ENCODE results near the gene CD7. TPM values are rescaled to one million over a fixed set of nuclear protein-coding genes. Genes with fewer than 3 reads are reported as not detected.

The CD7 gene
- total RNA-seq, 1 experiment from 2014 or later, result not detected

GRCh38 chr17:82278786-82279391, 38.5 kb downstream of the CD7 start:
- no peak for DNase-seq (ENCODE audit: low spot score)

DNA sequence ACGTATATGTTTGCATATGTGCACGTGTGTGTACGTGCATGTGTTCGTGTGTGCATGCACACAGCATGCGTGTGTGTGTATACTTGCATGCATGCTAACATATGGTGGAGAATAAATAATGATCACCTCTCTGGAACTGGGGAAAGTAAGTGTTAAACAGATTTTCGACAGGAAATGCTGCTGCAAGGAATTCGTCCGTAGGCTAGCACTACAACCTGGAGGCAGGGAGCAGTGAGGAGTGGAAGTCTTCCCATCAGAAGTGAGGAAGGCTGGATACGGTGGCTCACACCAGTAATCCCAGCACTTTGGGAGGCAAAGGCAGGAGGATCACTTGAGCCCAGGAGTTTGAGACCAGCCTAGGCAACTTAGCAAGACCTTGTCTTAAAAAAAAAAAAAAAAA, 39.1 kb downstream of the CD7 start:
- DNase-seq (ENCODE audit: low spot score), result no peak

DNA sequence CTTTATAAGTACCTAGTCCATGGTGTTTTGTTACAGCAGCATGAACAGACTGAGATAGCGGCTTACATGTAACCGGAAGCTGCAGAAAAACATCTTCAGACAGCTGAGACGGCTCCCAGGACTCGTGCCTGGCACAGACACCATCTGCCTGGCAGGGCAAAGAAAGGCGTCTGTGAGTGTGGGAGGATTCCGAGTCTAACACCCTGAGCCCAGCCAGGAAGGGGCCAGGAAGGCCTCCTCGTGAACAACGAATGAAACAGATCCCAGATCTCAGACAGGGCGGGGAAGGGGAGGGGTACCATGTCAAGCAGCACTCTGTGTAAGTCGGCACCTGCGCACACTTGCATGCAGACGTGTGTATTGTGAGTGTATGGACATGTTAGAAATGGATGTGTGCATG, 39.6 kb downstream of the CD7 start:
- DNase-seq (ENCODE audit: low spot score), result no peak

- DNase-seq (ENCODE audit: low spot score), result no peak
Measured at GRCh38 chr17:82276938-82277337, 40.5 kb downstream of the CD7 start.

DNA sequence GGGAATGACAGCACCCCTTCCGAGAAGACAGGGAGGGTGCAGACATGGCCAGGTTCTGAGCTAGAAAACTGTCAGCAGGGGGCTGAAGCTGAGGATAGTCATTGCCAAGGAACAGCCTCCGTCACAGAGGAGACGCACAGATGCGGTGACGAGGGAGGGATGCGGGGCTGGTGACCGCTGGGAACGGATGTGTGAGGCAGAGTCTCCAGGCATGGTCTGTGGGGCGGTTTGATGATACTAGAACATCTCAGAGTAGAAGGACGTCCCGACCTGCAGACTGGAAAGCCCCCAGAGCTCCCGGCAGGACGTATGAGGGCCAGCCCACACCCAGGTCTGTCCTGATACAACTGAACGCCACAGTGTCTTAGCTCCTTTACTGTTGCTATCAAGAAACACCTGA, 42.1 kb downstream of the CD7 start:
- DNase-seq (ENCODE audit: low spot score), result no peak

GRCh38 chr17:82274134-82275020, 43.0 kb downstream of the CD7 start:
- DNase-seq (ENCODE audit: low spot score), result no peak

GRCh38 chr17:82273327-82274133, 43.9 kb downstream of the CD7 start, which contains the start of gene CSNK1D:
TSS of gene CSNK1D (minus strand) at chr17:82273700. CDS start at chr17:82273381, 319 bp downstream.
- peak; percentile 80 for DNase-seq (ENCODE audit: low spot score)

DNA sequence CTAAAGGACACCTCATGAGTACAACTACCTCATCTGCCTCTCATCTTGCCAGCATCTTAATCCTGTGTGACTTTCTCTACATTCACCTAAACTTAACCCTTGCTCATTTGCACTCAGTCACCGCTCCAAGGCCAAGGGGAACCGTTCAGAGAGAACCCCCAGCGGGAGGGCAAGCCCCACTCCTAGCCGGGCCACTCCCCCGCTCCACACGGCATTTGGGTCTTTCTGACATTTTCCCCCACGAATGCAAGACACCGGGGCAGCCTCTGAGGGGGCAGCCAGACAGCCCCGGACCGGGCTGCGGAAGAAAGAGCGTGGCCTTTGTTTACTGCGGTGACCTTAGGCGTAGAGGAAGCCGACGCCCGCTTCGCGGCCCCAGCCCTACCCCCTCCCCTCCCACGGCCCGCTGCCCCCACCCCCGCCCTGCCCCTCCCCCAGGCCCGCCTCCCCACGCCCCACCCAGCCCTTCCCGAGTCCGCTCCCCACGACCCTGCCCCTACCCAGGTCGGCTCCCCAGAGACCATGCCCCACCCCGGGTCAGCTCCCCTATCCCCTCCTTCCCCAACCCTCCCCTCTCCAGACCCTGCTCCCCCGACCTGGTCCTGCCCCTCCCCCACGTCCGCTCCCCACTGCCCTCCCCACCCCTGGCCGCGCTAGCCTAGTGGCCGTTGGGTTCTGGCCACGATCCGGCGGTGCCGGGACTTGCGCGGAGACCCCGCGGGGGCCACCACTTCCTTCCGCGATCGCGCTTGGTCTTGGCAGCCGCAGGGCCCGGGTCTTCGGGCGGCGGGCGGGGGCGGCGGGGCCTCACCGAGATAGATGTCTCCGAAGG, 44.7 kb downstream of the CD7 start:
- DNase-seq (ENCODE audit: low spot score), result no peak

GRCh38 chr17:82271401-82271800, 46.0 kb downstream of the CD7 start:
- DNase-seq (ENCODE audit: low spot score), result no peak

- no peak for DNase-seq (ENCODE audit: low spot score)
Measured at GRCh38 chr17:82270651-82271050, 46.8 kb downstream of the CD7 start.

- DNase-seq (ENCODE audit: low spot score), result no peak
Measured at GRCh38 chr17:82269882-82270500, 47.4 kb downstream of the CD7 start.

DNA sequence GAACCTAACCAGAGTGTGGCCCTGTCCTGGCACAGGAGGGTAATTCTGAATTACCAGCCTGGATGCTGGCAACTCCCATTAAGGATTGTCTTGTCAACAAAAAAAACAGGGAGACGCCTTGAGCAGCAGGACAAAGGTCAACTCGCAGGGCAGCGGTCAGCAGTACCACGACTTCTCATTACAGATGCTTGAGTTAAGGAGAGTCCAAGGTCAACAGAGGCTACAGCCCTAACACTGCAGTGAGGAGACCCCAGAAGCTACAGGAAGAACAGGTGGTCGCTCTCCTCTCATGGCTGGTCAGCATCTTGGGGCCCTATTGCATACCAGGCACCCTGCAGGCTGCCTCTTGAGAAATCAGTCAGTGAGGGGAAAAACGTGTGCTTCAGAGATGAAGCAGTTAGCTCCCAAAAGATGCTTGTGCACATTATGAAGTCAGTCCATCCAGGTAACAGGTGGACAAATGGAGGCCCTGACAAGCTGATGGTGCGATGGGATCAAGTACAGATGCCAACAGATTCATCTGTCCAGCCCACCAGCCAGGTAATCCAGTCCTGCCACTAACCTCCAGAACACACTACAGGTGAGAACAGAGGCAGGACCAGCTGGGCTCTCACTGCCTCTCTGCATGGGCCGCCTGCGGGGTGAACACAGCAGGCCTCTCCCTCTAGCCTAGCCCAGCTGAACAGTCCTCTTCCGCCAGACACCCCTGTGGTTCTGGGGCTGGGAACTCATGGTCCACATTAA, 48.1 kb downstream of the CD7 start:
- no peak for DNase-seq (ENCODE audit: low spot score)

DNA sequence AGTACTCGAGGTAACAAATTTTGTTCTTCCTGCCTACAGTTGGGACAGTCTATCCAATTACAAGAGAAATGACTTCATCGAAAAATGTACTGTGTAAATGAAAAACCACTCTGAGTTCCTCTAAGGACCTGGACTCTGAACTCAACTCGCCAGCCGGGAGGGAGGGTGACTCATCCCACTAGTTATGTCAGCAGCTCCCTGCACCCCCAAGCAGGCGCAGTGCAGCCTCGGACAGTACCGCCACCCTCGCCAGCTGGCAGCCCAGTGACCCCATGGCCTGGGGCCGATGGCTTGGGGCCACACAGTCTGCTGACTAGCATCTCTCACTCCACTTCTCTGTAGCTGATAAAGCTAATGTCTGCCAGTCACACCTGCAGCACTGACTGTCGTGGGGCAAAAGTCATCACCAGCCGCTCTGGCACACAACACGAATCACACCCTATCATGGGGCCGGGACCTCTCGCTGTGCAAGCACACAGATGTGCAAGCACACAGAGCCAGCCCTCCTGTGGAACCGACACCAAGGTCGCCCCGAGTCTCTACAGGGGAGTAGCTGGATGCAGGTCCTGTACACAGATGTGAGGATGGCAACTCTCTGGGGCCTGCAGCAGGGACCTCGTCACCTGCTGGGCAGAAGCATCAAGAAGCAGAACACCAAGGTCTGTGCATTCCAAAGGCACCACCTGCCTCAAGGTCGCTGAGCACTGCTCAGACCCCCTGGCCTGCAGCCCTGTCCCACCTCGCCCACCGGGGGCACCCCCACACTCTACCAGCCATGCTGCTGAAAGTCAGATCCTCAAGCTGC, 49.6 kb downstream of the CD7 start:
- DNase-seq (ENCODE audit: low spot score), result peak; percentile 97

DNA sequence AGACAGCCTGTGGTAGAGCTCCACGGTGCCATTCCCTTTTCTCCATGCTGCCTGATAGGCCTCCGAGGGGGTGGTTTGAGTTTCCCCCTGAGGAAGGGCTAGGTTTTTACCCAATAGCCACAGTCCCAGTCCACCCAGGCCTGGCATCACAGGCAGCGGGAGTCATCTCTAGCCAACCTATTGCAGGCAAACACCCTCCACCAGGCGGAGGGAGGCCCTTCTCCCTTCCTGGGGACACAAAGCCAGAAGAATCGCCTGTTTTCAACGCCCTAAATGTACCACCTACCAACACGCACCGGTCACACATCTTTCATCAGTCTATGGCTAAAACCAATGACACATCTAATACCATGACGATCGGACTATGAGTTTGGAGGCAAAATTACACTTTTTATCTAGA, 51.3 kb downstream of the CD7 start:
- no peak for DNase-seq (ENCODE audit: low spot score)

Other genes starting within 250 kb of the CD7 start
- gene FASN, start 219.4 kb downstream of the CD7 start, total RNA-seq (2014; rRNA removed; shearing (Covaris generic)), result 89.9 and 133 TPM in 2 replicates
- gene CCDC57, start 104.8 kb downstream of the CD7 start, total RNA-seq (2014; rRNA removed; shearing (Covaris generic)), result 8.9 and 14.6 TPM in 2 replicates
- gene SLC16A3, start 88.6 kb downstream of the CD7 start, total RNA-seq (2014; rRNA removed; shearing (Covaris generic)), result 65.3 and 66.7 TPM in 2 replicates
- 19.9 and 20.9 TPM in 2 replicates for gene CSNK1D, start 43.9 kb downstream of the CD7 start, total RNA-seq (2014; rRNA removed; shearing (Covaris generic))
- gene SECTM1, start 16.2 kb upstream of the CD7 start, total RNA-seq (2014; rRNA removed; shearing (Covaris generic)), result 1.2 and 1.6 TPM in 2 replicates
- 0.22 TPM in 1 of 2 replicates, not detected in the other for gene TEX19, start 41.6 kb upstream of the CD7 start, total RNA-seq (2014; rRNA removed; shearing (Covaris generic))
- not detected in 2 replicates for gene UTS2R, start 54.2 kb upstream of the CD7 start, total RNA-seq (2014; rRNA removed; shearing (Covaris generic))
- 8.7 and 10.5 TPM in 2 replicates for gene HEXD, start 100.7 kb upstream of the CD7 start, total RNA-seq (2014; rRNA removed; shearing (Covaris generic))
- gene OGFOD3, start 101.0 kb upstream of the CD7 start, total RNA-seq (2014; rRNA removed; shearing (Covaris generic)), result 38.7 and 41.0 TPM in 2 replicates
- gene CYBC1, start 133.1 kb upstream of the CD7 start, total RNA-seq (2014; rRNA removed; shearing (Covaris generic)), result 56.7 and 121 TPM in 2 replicates
- gene NARF, start 141.1 kb upstream of the CD7 start, total RNA-seq (2014; rRNA removed; shearing (Covaris generic)), result 55.7 and 59.0 TPM in 2 replicates
- 33.6 and 37.0 TPM in 2 replicates for gene FOXK2, start 202.1 kb upstream of the CD7 start, total RNA-seq (2014; rRNA removed; shearing (Covaris generic))